Cardiac muscle cell (in vitro differentiated cells and primary cell): Measurements from ENCODE around the gene TRIM67. TPM values are rescaled to one million over a fixed set of nuclear protein-coding genes. Genes with fewer than 3 reads are reported as not detected.

Experiments used
- DNase-seq, 2 donors: peaks; one replicate each; pipeline versions ENCODE4 v3.0.0 to v3.0.0-alpha.2; 2010 to 2017; ENCODE audit warnings: low read depth in 1 of 2, low spot score in 1 of 2
- H3K27ac ChIP-seq: fragments of 200-600 bp; sonication (generic); 2 replicates; pipeline ENCODE4 v1.5.1; 2016
- H3K27me3 ChIP-seq: fragments of 200-600 bp; sonication (generic); 2 replicates; pipeline ENCODE4 v1.6.0; 2016; ENCODE audit warnings: control low read depth
- H3K36me3 ChIP-seq: fragments of 200-600 bp; sonication (generic); 2 replicates; pipeline ENCODE4 v1.5.1; 2016; ENCODE audit warnings: control low read depth
- H3K4me1 ChIP-seq: fragments of 200-600 bp; sonication (generic); 2 replicates; pipeline ENCODE4 v1.8.1; 2017; ENCODE audit warnings: low read depth, mild to moderate bottlenecking, mixed run types
- H3K4me3 ChIP-seq: fragments of 200-600 bp; sonication (generic); 2 replicates; pipeline ENCODE4 v1.5.1; 2016; ENCODE audit warnings: mild to moderate bottlenecking
- H3K9me3 ChIP-seq: fragments of 200-600 bp; sonication (generic); 2 replicates; pipeline ENCODE4 v1.5.1; 2017; ENCODE audit warnings: low read depth, mild to moderate bottlenecking, control low read depth
- CTCF ChIP-seq: IDR thresholded peaks from 2 replicates; pipeline ENCODE4 v1.5.1; 2012; ENCODE audit warnings: low read depth, mild to moderate bottlenecking, low read length
- polyA plus RNA-seq: library from polyadenylated mRNA; unstranded; fragments of >200 nt; fragmentation: Nextera tagmentation; extraction: Ambion mirVana; gene quantifications from 2 replicates; pipeline ENCODE4 v1.2.1, GENCODE V29; 2016
- total RNA-seq: library from RNA; depleted of rRNA; stranded (reverse); fragments of >200 nt; gene quantifications from 2 replicates; pipeline ENCODE4 v1.2.3, GENCODE V29; 2016

The TRIM67 gene
- total and polyA plus RNA-seq, 2 experiments from 2014 or later: 0.06 TPM; not detected in 1

- Histone ChIP-seq H3K27me3 (no peaks in the 10 kb centered on the region), H3K9me3 (no peaks in the 10 kb centered on the region), H3K4me3 (no peak overlapping the region), H3K36me3 (no peaks in the 10 kb centered on the region), H3K4me1 (peaks cover 3% of the 10 kb centered on the region), H3K27ac (no peak overlapping the region)
- peak in 1 of 2 donors; percentile 73 for DNase-seq
- TF ChIP-seq CTCF: no peak
These were observed 30.8 kb downstream of the TRIM67 start for GRCh38 chr1:231192620-231193163.

- no peaks in the 10 kb centered on the region for H3K36me3 ChIP-seq
- peaks cover 2% of the 10 kb centered on the region for H3K27me3 ChIP-seq
- DNase-seq: no peak
- no peak overlapping the region for H3K4me3 ChIP-seq
- no peaks in the 10 kb centered on the region for H3K9me3 ChIP-seq
- H3K4me1 ChIP-seq: peaks cover 3% of the 10 kb centered on the region
- TF ChIP-seq CTCF: no peak
- H3K27ac ChIP-seq: no peak overlapping the region
These were observed 32.0 kb downstream of the TRIM67 start for GRCh38 chr1:231193710-231194340.

- H3K4me3 ChIP-seq: no peak overlapping the region
These were observed 32.6 kb downstream of the TRIM67 start for GRCh38 chr1:231194476-231194842.

GRCh38 chr1:231194843-231195516 is 33.1 kb downstream of the TRIM67 start:
- Histone ChIP-seq H3K9me3 (no peaks in the 10 kb centered on the region), H3K4me1 (peaks cover 3% of the 10 kb centered on the region), H3K27ac (no peak overlapping the region), H3K27me3 (peaks cover 14% of the 10 kb centered on the region), H3K36me3 (no peaks in the 10 kb centered on the region), H3K4me3 (no peak overlapping the region)
- TF ChIP-seq CTCF: no peak
- DNase-seq: peak in 1 of 2 donors; percentile 12

More at GRCh38 chr1:231194476-231194842, 32.6 kb downstream of the TRIM67 start:
- Histone ChIP-seq H3K27ac (no peak overlapping the region), H3K27me3 (peaks cover 9% of the 10 kb centered on the region), H3K9me3 (no peaks in the 10 kb centered on the region), H3K4me1 (peaks cover 3% of the 10 kb centered on the region), H3K36me3 (no peaks in the 10 kb centered on the region)
- no peak for TF ChIP-seq CTCF
- no peak for DNase-seq

- Histone ChIP-seq H3K4me3 (no peak overlapping the region), H3K36me3 (no peaks in the 10 kb centered on the region), H3K4me1 (peaks cover 3% of the 10 kb centered on the region), H3K9me3 (no peaks in the 10 kb centered on the region), H3K27me3 (peaks cover 25% of the 10 kb centered on the region), H3K27ac (no peak overlapping the region)
- DNase-seq: no peak
- no peak for TF ChIP-seq CTCF
These were observed 34.4 kb downstream of the TRIM67 start for GRCh38 chr1:231196307-231196706.
